HG03039 (cell line): ENCODE measurements around the gene MPO.

Experiments
- ATAC-seq: cut with Tn5 transposase; IDR thresholded peaks from one replicate; pipeline ENCODE4 v1.9.1; 2021; ENCODE audit warnings: mild to moderate bottlenecking, moderate library complexity; ENCODE audit not compliant: unreplicated experiment

MPO gene

GRCh38 chr17:58307468-58308172, 26.9 kb upstream of the MPO start:
- no peak for ATAC-seq

- ATAC-seq: no peak
Observed at GRCh38 chr17:58306131-58306951, 25.6 kb upstream of the MPO start.

- ATAC-seq: no peak
Observed at GRCh38 chr17:58305626-58306025, 24.9 kb upstream of the MPO start.

GRCh38 chr17:58304750-58305486, 24.2 kb upstream of the MPO start:
- ATAC-seq: no peak

GRCh38 chr17:58303971-58304749, 23.4 kb upstream of the MPO start:
- no peak for ATAC-seq

- ATAC-seq: no peak
Observed at GRCh38 chr17:58302919-58303585, 22.3 kb upstream of the MPO start.

GRCh38 chr17:58302171-58302918, 21.6 kb upstream of the MPO start:
- no peak for ATAC-seq

GRCh38 chr17:58301504-58302150, 20.9 kb upstream of the MPO start:
- ATAC-seq: no peak

GRCh38 chr17:58300336-58300735, 19.6 kb upstream of the MPO start:
- ATAC-seq: no peak

GRCh38 chr17:58294034-58294433, 13.3 kb upstream of the MPO start:
- no peak for ATAC-seq

GRCh38 chr17:58291246-58291645, 10.5 kb upstream of the MPO start:
- ATAC-seq: no peak

- no peak for ATAC-seq
Observed at GRCh38 chr17:58289869-58290268, 9.1 kb upstream of the MPO start.

- ATAC-seq: no peak
Observed at GRCh38 chr17:58285422-58285810, 4.7 kb upstream of the MPO start.

GRCh38 chr17:58284613-58285421, 4.1 kb upstream of the MPO start:
- ATAC-seq: no peak

- no peak for ATAC-seq
Observed at GRCh38 chr17:58283674-58284612, 3.2 kb upstream of the MPO start.

- no peak for ATAC-seq
Observed at GRCh38 chr17:58282442-58282841, 1.7 kb upstream of the MPO start.

GRCh38 chr17:58281511-58282011, 826 bp upstream of the MPO start:
- no peak for ATAC-seq
